GM18867 (cell line): Measurements from ENCODE around the gene EPG5.
"Not testable (repeated sequence)": the region's sequence is repeated elsewhere in the genome, so short reads cannot be mapped to it uniquely, and the experiment has no call there.

Source experiments
- ATAC-seq: cut with Tn5 transposase; IDR thresholded peaks from one replicate; pipeline ENCODE4 v1.9.1; 2021; ENCODE audit warnings: mild to moderate bottlenecking, moderate library complexity; ENCODE audit not compliant: unreplicated experiment

Gene EPG5

DNA sequence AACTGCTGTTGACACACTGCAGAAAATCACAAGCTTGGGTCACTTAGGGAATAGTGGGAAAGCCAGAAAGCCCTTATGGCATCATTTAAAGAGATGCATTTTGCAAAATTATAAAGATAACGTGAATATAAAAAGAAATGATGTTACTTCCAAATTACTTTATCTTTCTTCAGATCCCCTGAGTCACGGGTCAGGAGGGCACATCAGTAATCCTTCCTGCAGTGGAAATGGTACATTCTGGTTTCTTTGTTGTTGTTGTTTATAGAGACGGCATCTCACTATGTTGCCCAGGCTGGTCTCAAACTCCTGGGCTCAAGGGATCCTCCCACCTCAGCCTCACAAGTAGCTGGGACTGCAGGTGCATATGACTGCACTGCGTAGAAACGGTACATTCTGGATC is 9.8 kb upstream of the EPG5 start:
- ATAC-seq = no peak

GRCh38 chr18:45976566-45976965 is 9.4 kb upstream of the EPG5 start:
- no peak for ATAC-seq

DNA sequence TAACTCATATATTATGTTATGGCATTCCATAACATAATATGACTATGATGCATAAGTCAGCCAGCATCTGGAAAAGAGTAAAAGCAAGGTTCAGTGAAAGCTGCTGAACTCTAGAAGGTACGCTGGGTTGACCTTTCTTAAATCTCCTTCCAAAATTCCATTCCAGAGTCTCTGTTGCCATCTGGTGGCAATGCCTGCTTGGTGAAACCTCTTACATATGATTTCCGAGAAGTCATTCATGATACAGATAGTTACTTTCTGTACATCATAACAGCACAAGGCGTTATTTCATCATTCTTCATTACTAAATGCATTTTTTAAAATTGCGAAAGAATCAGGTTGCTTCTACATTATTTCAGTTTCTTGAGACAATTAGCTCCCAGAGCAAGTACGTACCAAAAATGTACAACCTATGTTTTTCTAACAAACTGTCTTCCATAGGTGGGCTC is 7.0 kb upstream of the EPG5 start:
- peak; percentile 74 for ATAC-seq

- ATAC-seq = not testable (repeated sequence)
Measured at GRCh38 chr18:45964913-45965312, 2.2 kb downstream of the EPG5 start.

DNA sequence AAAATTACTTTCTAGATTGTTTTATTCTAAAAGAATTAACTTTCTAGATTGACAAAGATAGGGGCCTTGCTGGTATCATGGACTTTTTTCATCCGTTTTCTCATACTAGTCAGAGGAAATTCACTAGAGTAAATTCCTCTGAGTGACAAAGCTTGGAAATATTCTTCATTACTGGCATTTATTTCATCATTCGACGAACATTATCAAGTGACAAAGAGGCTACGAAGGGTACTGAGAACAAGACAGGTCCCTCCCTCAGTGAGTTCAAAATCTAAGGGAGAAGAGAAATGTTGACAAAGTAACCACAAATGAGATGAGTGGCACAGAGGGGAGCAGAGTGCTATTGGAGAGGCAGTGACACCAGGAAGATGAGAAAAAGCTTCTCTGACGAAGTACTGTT is 4.3 kb downstream of the EPG5 start:
- no peak for ATAC-seq

DNA sequence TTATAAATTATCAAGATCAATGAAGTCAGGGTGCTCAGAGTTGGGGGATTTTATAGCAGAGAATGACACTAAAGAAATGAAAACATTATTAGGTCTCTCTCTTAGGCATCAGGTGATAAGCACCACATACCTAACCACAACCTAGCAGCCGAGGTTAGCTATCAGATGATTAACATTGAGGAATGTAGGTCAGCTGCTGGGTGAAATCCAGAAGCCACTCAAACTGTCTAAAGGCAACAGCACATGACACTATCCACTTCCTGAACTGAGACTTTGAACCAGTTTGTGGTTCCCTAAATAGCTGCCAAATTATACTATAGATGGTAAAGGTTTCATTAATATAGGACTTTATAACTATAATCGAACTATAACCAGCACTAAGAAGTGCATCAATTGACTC is 4.7 kb downstream of the EPG5 start:
- ATAC-seq = no peak

GRCh38 chr18:45959484-45959883 is 7.6 kb downstream of the EPG5 start:
- ATAC-seq = not testable (repeated sequence)

- no peak for ATAC-seq
Measured at GRCh38 chr18:45958730-45959129, 8.4 kb downstream of the EPG5 start.

DNA sequence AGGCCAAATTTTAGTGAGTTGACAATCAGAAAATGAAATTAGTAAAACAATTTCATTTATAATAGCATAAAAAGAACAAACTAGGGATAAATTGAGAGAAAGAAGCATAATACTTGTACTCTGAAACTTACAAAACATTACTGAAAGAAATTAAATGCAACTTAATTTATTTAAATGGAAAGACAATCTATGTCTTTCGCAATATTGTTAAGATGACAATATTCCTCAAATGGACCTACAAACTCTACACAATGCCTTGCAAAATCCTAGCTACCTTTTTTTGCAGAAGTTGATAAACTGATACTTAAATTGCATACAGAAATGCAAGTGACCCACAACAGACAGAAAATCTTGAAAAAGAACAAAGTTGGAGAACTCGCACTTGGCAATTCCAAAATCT is 9.1 kb downstream of the EPG5 start:
- no peak for ATAC-seq

GRCh38 chr18:45957100-45957499 is 10.0 kb downstream of the EPG5 start:
- no peak for ATAC-seq

DNA sequence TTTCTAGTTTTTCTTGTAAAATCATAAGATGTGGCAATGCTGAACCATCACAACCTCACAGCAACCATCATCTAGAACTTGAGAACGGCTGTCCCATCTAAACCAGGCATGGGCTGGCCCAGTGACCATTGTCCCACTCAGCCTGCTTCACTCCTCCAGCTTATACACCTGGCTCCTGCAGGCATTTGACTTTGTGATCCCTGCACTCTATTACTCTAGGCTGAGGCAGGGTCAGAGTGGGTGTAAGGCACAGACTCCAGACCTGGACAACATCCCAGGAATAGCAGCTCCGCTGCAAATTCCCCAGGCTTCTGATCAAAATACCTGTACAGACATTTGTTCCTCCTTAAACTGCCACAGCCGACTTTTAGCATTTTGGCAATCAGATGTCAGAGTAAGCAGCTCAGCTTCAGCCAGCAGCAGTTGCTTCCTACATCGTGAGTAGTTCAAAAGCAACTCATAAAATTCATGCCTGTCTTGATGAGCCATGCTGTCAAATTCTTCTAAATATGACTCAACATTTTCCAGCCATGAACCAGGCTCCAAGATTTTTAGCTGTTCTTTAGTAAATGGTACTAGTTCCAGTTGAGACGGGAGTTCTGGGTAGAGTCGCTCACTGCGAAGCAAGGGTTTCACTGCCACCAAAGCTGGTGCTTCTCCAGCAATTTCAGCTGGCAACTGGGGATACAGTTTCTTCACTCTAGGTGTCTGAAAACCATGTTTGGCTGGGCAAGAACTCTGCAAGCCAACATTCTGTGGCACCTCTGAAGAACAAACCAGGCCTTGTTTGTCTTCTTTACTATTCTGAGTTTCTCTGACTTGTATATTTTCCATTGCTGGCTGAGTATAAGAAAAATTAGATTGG is 12.8 kb downstream of the EPG5 start:
- no peak for ATAC-seq

DNA sequence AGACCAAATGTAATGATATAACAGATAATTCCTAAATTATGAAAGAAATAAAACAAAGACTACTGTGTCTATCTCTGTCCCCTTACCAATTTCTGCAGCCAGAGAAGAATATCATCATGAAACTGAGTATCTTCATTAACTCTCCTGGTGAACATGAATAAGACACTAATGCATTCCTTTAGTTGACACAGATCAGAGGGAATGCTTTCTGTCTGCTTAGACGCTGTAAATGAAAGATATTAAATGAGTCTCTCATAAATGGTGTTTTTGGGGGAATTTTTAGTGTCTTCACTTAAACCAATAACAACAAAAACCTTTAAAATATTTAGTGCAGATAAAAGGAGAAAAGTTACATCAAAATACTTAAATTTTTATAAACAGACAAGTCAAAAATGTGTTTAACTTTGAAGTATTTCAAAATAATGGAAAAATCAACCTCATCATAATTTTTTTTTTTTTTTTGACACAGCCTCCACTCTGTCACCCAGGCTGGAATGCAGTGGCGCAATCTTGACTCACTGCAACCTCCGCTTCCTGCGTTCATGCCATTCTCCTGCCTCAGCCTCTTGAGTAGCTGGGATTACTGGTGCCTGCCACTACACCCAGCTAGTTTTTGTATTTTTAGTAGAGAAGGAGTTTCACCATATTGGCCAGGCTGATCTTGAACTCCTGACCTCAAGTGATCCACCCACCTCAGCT is 16.0 kb downstream of the EPG5 start:
- no peak for ATAC-seq

DNA sequence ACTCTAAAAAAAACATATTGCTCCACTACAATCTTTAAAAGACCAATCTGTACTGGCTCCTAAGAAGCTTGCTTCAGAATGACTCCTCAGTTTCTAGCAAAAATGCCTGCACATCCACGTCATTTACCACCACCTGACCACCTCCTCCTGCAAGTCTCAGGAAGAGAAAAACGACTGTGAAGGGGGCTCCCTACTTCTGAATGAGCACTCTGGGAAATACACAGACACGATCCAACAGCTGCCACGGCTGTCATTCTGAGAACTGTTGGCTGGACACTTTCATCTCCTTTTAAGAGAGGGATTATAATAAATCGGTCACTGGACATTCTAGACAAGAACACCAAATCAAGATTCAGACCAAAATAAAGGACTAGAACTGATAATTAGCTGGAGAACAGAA is 21.5 kb downstream of the EPG5 start:
- no peak for ATAC-seq

GRCh38 chr18:45940724-45941123 is 26.4 kb downstream of the EPG5 start:
- no peak for ATAC-seq

DNA sequence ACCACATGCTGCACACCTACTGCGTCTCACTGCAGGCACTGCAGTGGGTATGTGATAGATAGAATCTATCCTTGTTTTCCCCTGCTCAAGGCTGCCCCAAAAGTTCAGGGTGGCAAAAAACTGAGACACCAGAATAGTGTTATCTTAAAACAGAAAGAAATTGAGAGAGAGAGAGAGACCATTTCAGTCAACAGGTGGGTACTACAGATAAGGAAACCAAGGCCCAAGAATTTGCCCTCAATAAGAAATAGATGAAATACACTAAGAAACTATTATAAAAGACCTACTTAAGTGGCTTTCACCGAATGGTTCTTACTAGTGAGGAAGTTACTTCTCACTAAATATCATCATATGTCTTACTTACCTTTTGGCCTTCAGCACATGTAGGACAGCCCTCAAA is 27.9 kb downstream of the EPG5 start:
- ATAC-seq = no peak

GRCh38 chr18:45938488-45938935 is 28.6 kb downstream of the EPG5 start:
- ATAC-seq = peak; percentile 52

DNA sequence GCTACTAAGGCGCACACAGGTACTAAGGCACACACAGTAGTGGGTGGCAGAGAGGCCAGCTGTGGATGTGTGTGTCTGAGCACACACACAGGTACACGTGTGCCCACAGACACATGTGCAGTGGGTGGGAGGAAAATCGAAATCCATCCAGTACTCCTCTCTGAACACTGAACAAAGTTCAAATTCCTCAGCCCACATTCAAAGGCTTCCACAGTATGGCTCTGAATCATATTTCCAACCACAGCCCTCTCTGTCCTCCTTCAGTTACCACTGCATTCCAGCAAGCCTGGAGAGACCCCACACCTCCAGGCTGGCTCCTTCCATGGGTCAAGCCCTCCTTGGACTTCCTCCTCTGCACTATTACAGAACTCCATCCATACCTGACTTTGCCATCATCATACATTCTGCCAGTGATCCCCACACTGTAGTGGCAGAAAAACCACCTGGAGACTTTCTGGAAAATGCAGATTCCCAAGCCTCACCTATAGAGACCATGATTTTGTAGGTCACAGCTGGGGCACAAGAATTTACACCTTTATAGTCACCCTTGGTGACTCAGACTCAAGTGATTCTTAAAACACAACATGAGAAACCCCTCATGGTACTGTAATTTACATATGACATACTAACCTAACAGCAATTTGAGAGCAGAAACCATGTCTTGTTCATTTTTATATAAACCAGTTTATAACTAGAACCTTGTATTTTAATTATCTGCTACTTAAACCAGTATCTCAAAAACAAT is 31.4 kb downstream of the EPG5 start:
- no peak for ATAC-seq

DNA sequence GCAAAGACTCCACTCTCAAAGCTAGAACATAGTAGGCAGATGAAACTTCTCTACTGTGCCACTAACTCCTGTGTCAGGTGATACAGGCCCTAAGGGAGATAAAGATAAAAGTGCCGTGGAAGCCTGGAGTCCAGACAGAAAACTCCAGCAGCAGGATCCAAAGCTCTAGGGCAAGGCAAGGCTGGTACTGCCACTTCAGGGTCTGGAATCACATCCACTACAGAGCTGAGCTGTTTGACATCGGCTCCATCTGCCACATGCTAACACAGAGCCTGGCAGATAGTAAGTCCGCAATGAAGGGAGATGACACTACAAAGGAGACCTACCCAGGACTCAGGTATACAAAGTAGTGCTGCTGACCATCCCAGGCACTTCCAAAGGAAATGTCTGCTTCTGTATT is 34.4 kb downstream of the EPG5 start:
- no peak for ATAC-seq

GRCh38 chr18:45930963-45931362 is 36.2 kb downstream of the EPG5 start:
- no peak for ATAC-seq

DNA sequence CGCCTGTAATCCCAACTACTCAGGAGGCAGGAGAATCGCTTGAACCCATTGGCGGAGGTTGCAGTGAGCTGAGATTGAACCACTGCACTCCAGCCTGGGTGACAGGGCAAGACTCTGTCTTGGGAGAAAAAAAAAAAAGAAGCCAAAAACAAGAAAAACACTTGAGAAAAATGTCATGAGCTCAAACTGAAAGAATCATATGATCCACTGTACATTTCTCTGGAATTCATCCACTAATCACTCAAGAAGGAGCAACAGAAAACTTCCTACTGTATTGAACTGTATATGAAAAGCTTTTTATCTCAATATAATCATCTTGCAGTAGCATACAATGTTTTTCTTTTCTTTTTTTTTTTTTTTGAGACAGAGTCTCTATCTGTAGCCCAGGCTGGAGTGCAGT is 40.4 kb downstream of the EPG5 start:
- no peak for ATAC-seq

- ATAC-seq = no peak
Measured at GRCh38 chr18:45926085-45926484, 41.0 kb downstream of the EPG5 start.

GRCh38 chr18:45923138-45923537 is 44.0 kb downstream of the EPG5 start:
- no peak for ATAC-seq
